ENCODE results near the gene MRPL43. TPM values are rescaled to one million over a fixed set of nuclear protein-coding genes. Genes with fewer than 3 reads are reported as not detected.

Gene MRPL43
- total RNA-seq, 2 experiments from 2014 or later: 48.2 to 52.2 TPM

GRCh38 chr10:101006593-101007098 is 19.3 kb upstream of the MRPL43 start:
- Mint-ChIP-seq H3K27me3 (no peaks in the 10 kb centered on the region), H3K27ac (no peak overlapping the region), H3K9me3 (ENCODE audit: low read depth) (no peaks in the 10 kb centered on the region), H3K4me1 (no peaks in the 10 kb centered on the region), H3K36me3 (no peaks in the 10 kb centered on the region), H3K4me3 (no peak overlapping the region)
- ATAC-seq: no peak
- DNase-seq: no peak
- CTCF ChIA-PET: interaction anchor here (1.1 to 2.3 kb wide), 4 partner anchors 9 to 25 kb away, joined by 4 to 16 read pairs (median 6); partner anchors contain the start of genes PDZD7 and SFXN3

- H3K27me3 Mint-ChIP-seq: no peaks in the 10 kb centered on the region
- CTCF ChIA-PET: interaction anchor here (2.2 to 13.2 kb wide), 3 partner anchors 8 to 26 kb away, joined by 6 to 174 read pairs (median 16); no protein-coding TSS in a partner anchor
- DNase-seq (no peak), ATAC-seq (no peak)
- H3K9me3 Mint-ChIP-seq (ENCODE audit: low read depth): no peaks in the 10 kb centered on the region
- no peaks in the 10 kb centered on the region for H3K36me3 Mint-ChIP-seq
- H3K27ac Mint-ChIP-seq: no peak overlapping the region
- no peak overlapping the region for H3K4me3 Mint-ChIP-seq
- H3K4me1 Mint-ChIP-seq: peaks cover 2% of the 10 kb centered on the region
These were observed 18.7 kb upstream of the MRPL43 start for GRCh38 chr10:101005869-101006567.

- Mint-ChIP-seq H3K27me3 (no peaks in the 10 kb centered on the region), H3K27ac (no peak overlapping the region), H3K9me3 (ENCODE audit: low read depth) (no peaks in the 10 kb centered on the region), H3K36me3 (no peaks in the 10 kb centered on the region), H3K4me1 (peaks cover 3% of the 10 kb centered on the region), H3K4me3 (no peak overlapping the region)
- DNase-seq (no peak), ATAC-seq (no peak)
- CTCF ChIA-PET: interaction anchor here (1.5 to 13.2 kb wide), 2 partner anchors 11 to 47 kb away, joined by 3 to 174 read pairs; no protein-coding TSS in a partner anchor
These were observed 18.1 kb upstream of the MRPL43 start for GRCh38 chr10:101005361-101005760.

GRCh38 chr10:101003639-101004206 is 16.4 kb upstream of the MRPL43 start:
- H3K4me3 Mint-ChIP-seq: no peak overlapping the region
- H3K27me3 Mint-ChIP-seq: no peaks in the 10 kb centered on the region
- H3K27ac Mint-ChIP-seq: no peak overlapping the region
- ATAC-seq (no peak), DNase-seq (no peak)
- peaks cover 6% of the 10 kb centered on the region for H3K4me1 Mint-ChIP-seq
- no peaks in the 10 kb centered on the region for H3K36me3 Mint-ChIP-seq
- no peaks in the 10 kb centered on the region for H3K9me3 Mint-ChIP-seq (ENCODE audit: low read depth)
- CTCF ChIA-PET: interaction anchor here (1.5 to 13.2 kb wide), 2 partner anchors 13 to 46 kb away, joined by 3 to 174 read pairs; no protein-coding TSS in a partner anchor

GRCh38 chr10:101002456-101002855 is 15.2 kb upstream of the MRPL43 start:
- DNase-seq (no peak), ATAC-seq (no peak)
- H3K4me1 Mint-ChIP-seq: peaks cover 13% of the 10 kb centered on the region
- H3K9me3 Mint-ChIP-seq (ENCODE audit: low read depth): no peaks in the 10 kb centered on the region
- no peaks in the 10 kb centered on the region for H3K27me3 Mint-ChIP-seq
- H3K36me3 Mint-ChIP-seq: no peaks in the 10 kb centered on the region
- CTCF ChIA-PET: interaction anchor here (1.1 to 13.2 kb wide), 3 partner anchors 9 to 16 kb away, joined by 3 to 174 read pairs (median 7); no protein-coding TSS in a partner anchor
- no peak overlapping the region for H3K27ac Mint-ChIP-seq
- no peak overlapping the region for H3K4me3 Mint-ChIP-seq

GRCh38 chr10:101001659-101002035 is 14.3 kb upstream of the MRPL43 start:
- no peak for DNase-seq
- no peak for ATAC-seq
- H3K36me3 Mint-ChIP-seq: no peaks in the 10 kb centered on the region
- no peak overlapping the region for H3K27ac Mint-ChIP-seq
- CTCF ChIA-PET: interaction anchor here (1.9 to 13.2 kb wide), 2 partner anchors 10 to 15 kb away, joined by 7 to 174 read pairs; no protein-coding TSS in a partner anchor
- no peaks in the 10 kb centered on the region for H3K9me3 Mint-ChIP-seq (ENCODE audit: low read depth)
- peaks cover 16% of the 10 kb centered on the region for H3K4me1 Mint-ChIP-seq
- H3K4me3 Mint-ChIP-seq: no peak overlapping the region
- H3K27me3 Mint-ChIP-seq: no peaks in the 10 kb centered on the region

- ATAC-seq (no peak), DNase-seq (no peak)
- Mint-ChIP-seq H3K27me3 (no peaks in the 10 kb centered on the region), H3K4me1 (peaks cover 21% of the 10 kb centered on the region), H3K4me3 (peak overlapping the region; percentile 52), H3K9me3 (ENCODE audit: low read depth) (no peaks in the 10 kb centered on the region), H3K36me3 (no peaks in the 10 kb centered on the region), H3K27ac (no peak overlapping the region)
- CTCF ChIA-PET: interaction anchor here (1.9 to 13.2 kb wide), 2 partner anchors 10 to 16 kb away, joined by 7 to 174 read pairs; no protein-coding TSS in a partner anchor
These were observed 13.8 kb upstream of the MRPL43 start for GRCh38 chr10:101000915-101001658.

GRCh38 chr10:101000127-101000914 is 13.0 kb upstream of the MRPL43 start:
- Mint-ChIP-seq H3K27me3 (no peaks in the 10 kb centered on the region), H3K4me1 (peaks cover 22% of the 10 kb centered on the region), H3K9me3 (ENCODE audit: low read depth) (no peaks in the 10 kb centered on the region), H3K27ac (no peak overlapping the region), H3K36me3 (no peaks in the 10 kb centered on the region), H3K4me3 (peak overlapping the region; percentile 41)
- no peak for ATAC-seq
- no peak for DNase-seq
- CTCF ChIA-PET: interaction anchor here (1.0 to 13.2 kb wide), 4 partner anchors 16 to 62 kb away, joined by 3 to 174 read pairs (median 26); partner anchors contain the start of genes PDZD7 and SFXN3

GRCh38 chr10:100999742-101000126 is 12.4 kb upstream of the MRPL43 start, which contains the start of gene LZTS2:
TSS of gene LZTS2 (plus strand) at chr10:100999808. CDS start at chr10:101002539, 2,731 bp downstream.
- Mint-ChIP-seq H3K4me3 (peak within 1 kb of the TSS; percentile 76), H3K36me3 (no peaks in the 10 kb centered on the region), H3K27me3 (no peaks in the 10 kb centered on the region), H3K4me1 (peaks cover 22% of the 10 kb centered on the region), H3K27ac (peak within 1 kb of the TSS; percentile 80), H3K9me3 (ENCODE audit: low read depth) (no peaks in the 10 kb centered on the region)
- CTCF ChIA-PET: interaction anchor here (0.9 to 13.2 kb wide), 8 partner anchors 12 to 447 kb away, joined by 3 to 174 read pairs (median 6); partner anchors contain the start of genes PDZD7 and SFXN3
- DNase-seq (no peak), ATAC-seq (no peak)

GRCh38 chr10:100998991-100999741 is 11.9 kb upstream of the MRPL43 start:
- no peaks in the 10 kb centered on the region for H3K27me3 Mint-ChIP-seq
- no peaks in the 10 kb centered on the region for H3K36me3 Mint-ChIP-seq
- H3K9me3 Mint-ChIP-seq (ENCODE audit: low read depth): no peaks in the 10 kb centered on the region
- H3K27ac Mint-ChIP-seq: peak overlapping the region; percentile 80
- CTCF ChIA-PET: interaction anchor here (0.9 to 13.2 kb wide), 14 partner anchors 13 to 446 kb away, joined by 3 to 174 read pairs (median 7); partner anchors contain the start of genes PDZD7, SEMA4G, SFXN3 and SLF2
- ATAC-seq (peak; percentile 68), DNase-seq (peak; percentile 79)
- peak overlapping the region; percentile 76 for H3K4me3 Mint-ChIP-seq
- H3K4me1 Mint-ChIP-seq: peaks cover 22% of the 10 kb centered on the region

- peak overlapping the region; percentile 76 for H3K4me3 Mint-ChIP-seq
- ATAC-seq (peak; percentile 37), DNase-seq (peak; percentile 72)
- H3K9me3 Mint-ChIP-seq (ENCODE audit: low read depth): no peaks in the 10 kb centered on the region
- H3K27me3 Mint-ChIP-seq: no peaks in the 10 kb centered on the region
- peaks cover 3% of the 10 kb centered on the region for H3K36me3 Mint-ChIP-seq
- peaks cover 22% of the 10 kb centered on the region for H3K4me1 Mint-ChIP-seq
- CTCF ChIA-PET: interaction anchor here (0.6 to 13.2 kb wide), 35 partner anchors 9 to 1530 kb away, joined by 3 to 174 read pairs (median 6); partner anchors contain the start of genes HIF1AN, KAZALD1, MRPL43 and PDZD7
- H3K27ac Mint-ChIP-seq: peak overlapping the region; percentile 80
These were observed 11.1 kb upstream of the MRPL43 start for GRCh38 chr10:100998183-100998990.
